HepG2 (cell line): ENCODE measurements around the gene ZFR2.

Experiments used
- CHCHD3 ChIP-seq: sonication (generic); formaldehyde crosslinking; IDR thresholded peaks from 2 replicates; pipeline ENCODE4 v1.8.0; 2022; ENCODE audit warnings: mild to moderate bottlenecking, missing genetic modification reagents, moderate library complexity
- CTCF ChIP-seq: sonication (generic); formaldehyde crosslinking; IDR thresholded peaks from 2 replicates; pipeline ENCODE4 v1.5.0; 2020; ENCODE audit warnings: mild to moderate bottlenecking, missing genetic modification reagents, moderate library complexity
- GABPA ChIP-seq, 2 experiments: IDR thresholded peaks; 2 replicates each; pipeline ENCODE4 v1.6.1; 2011 to 2016; ENCODE audit warnings: low read depth in 2 of 2, low read length in 1 of 2, missing biosample characterization in 1 of 2, missing genetic modification characterization in 1 of 2
- RFX3 ChIP-seq: IDR thresholded peaks from 2 replicates; pipeline ENCODE4 v1.6.1; 2016; ENCODE audit warnings: missing biosample characterization, missing genetic modification reagents
- SP1 ChIP-seq, 2 experiments: fragments of 450-650 bp in 1 of 2; sonication (generic) in 1 of 2; formaldehyde crosslinking in 1 of 2; IDR thresholded peaks; 2 replicates each; pipeline versions ENCODE4 v1.4.0 to v1.6.1; 2016 to 2020; ENCODE audit warnings: missing genetic modification reagents in 1 of 2
- SUZ12 ChIP-seq: fragments of 150-350 bp; IDR thresholded peaks from 2 replicates; pipeline ENCODE4 v1.6.1; 2014; ENCODE audit warnings: low read depth, low read length
- ZNF282 ChIP-seq: fragments of 450-650 bp; IDR thresholded peaks from 2 replicates; pipeline ENCODE4 v1.6.1; 2018; ENCODE audit not compliant: partially characterized antibody
- ZNF598 ChIP-seq: sonication (generic); formaldehyde crosslinking; IDR thresholded peaks from 2 replicates; pipeline ENCODE4 v1.5.1; 2020; ENCODE audit warnings: mild to moderate bottlenecking, missing genetic modification reagents, borderline replicate concordance
- ZNF674 ChIP-seq: sonication (generic); formaldehyde crosslinking; IDR thresholded peaks from 2 replicates; pipeline ENCODE4 v1.5.0; 2020; ENCODE audit warnings: low read depth, mild to moderate bottlenecking, missing genetic modification reagents

GRCh38 chr19:3771000-3771905 lies 97.6 kb downstream of the ZFR2 start:
- TF ChIP-seq SP1 (IDR thresholded peaks at IDR 0.05) (no peak), SP1 (CRISPR knock-in tag; IDR thresholded peaks at IDR 0.05) (no peak), GABPA (IDR thresholded peaks at IDR 0.05; ENCODE audit: low read depth, low read length) (no peak), GABPA (CRISPR knock-in tag; IDR thresholded peaks at IDR 0.05; ENCODE audit: low read depth) (no peak), SUZ12 (no peak), RFX3 (CRISPR knock-in tag) (no peak), CTCF (CRISPR knock-in tag) (no peak), ZNF598 (CRISPR knock-in tag) (no peak), CHCHD3 (no peak), ZNF282 (no peak), ZNF674 (CRISPR knock-in tag) (no peak)
